DND-41 (cell line): ENCODE results near the gene MAD2L2.
A peak's percentile ranks its signal among the peaks of the same experiment; 100 is the strongest.
"Not testable (repeated sequence)": the region's sequence is repeated elsewhere in the genome, so short reads cannot be mapped to it uniquely, and the experiment has no call there.

ENCODE experiments used
- ATAC-seq: fragments of 200-7000 bp; cut with Tn5 transposase; 3 replicates; pipeline ENCODE4 v1.9.1; 2021; ENCODE audit warnings: low read depth; ENCODE audit not compliant: insufficient read depth
- DNase-seq: peaks from one replicate; pipeline ENCODE4 v3.0.0-alpha.2; 2020
- H2AFZ ChIP-seq: 2 replicates; pipeline ENCODE4 v1.6.0; 2012; ENCODE audit warnings: low read depth, low read length
- H3K27ac ChIP-seq: 2 replicates; pipeline ENCODE4 v1.5.1; 2012; ENCODE audit warnings: low read length, inconsistent platforms
- H3K27me3 ChIP-seq: fragments of 200-600 bp; sonication (generic); 2 replicates; pipeline ENCODE4 v1.6.0; 2012; ENCODE audit warnings: low read length, mild to moderate bottlenecking, inconsistent platforms; ENCODE audit not compliant: insufficient read depth, poor library complexity
- H3K36me3 ChIP-seq: 2 replicates; pipeline ENCODE4 v1.5.1; 2012; ENCODE audit warnings: low read length, inconsistent platforms; ENCODE audit not compliant: insufficient read depth
- H3K4me1 ChIP-seq: 2 replicates; pipeline ENCODE4 v1.5.1; 2012; ENCODE audit warnings: mild to moderate bottlenecking, low read length; ENCODE audit not compliant: insufficient read depth
- H3K4me2 ChIP-seq: 2 replicates; pipeline ENCODE4 v1.6.0; 2012; ENCODE audit warnings: mild to moderate bottlenecking, moderate library complexity, low read length, inconsistent platforms; ENCODE audit not compliant: insufficient read depth
- H3K4me3 ChIP-seq, 2 experiments: fragments of 200-600 bp in 1 of 2; shearing (Covaris generic) in 1 of 2; 2 replicates each; pipeline ENCODE4 v1.5.1; 2012 to 2016; ENCODE audit warnings: inconsistent platforms in 2 of 2, low read length in 2 of 2, mild to moderate bottlenecking in 2 of 2, low read depth in 1 of 2, moderate library complexity in 1 of 2
- H3K79me2 ChIP-seq: 2 replicates; pipeline ENCODE4 v1.6.0; 2012; ENCODE audit warnings: low read length, inconsistent platforms; ENCODE audit not compliant: insufficient read depth
- H3K9ac ChIP-seq: 2 replicates; pipeline ENCODE4 v1.6.0; 2012; ENCODE audit warnings: low read depth, mild to moderate bottlenecking, inconsistent platforms, low read length, moderate library complexity
- H3K9me3 ChIP-seq: 2 replicates; pipeline ENCODE4 v1.5.1; 2012; ENCODE audit warnings: low read length, moderate library complexity, mild to moderate bottlenecking, inconsistent platforms; ENCODE audit not compliant: insufficient read depth, severe bottlenecking
- H4K20me1 ChIP-seq: 2 replicates; pipeline ENCODE4 v1.6.0; 2012; ENCODE audit warnings: low read length; ENCODE audit not compliant: insufficient read depth
- EZH2 ChIP-seq: IDR thresholded peaks from 3 replicates; pipeline ENCODE4 v1.6.1; 2012; ENCODE audit warnings: borderline replicate concordance, low read depth, mild to moderate bottlenecking, moderate library complexity, low read length, inconsistent platforms; ENCODE audit not compliant: severe bottlenecking
- TF ChIP-seq, protein P1 (sequence below): IDR thresholded peaks from 2 replicates; pipeline ENCODE4 v1.5.1; 2012; ENCODE audit warnings: borderline replicate concordance, low read length, moderate library complexity, mild to moderate bottlenecking; ENCODE audit not compliant: poor library complexity, severe bottlenecking; ENCODE audit errors: extremely low read depth

MAD2L2 gene

DNA sequence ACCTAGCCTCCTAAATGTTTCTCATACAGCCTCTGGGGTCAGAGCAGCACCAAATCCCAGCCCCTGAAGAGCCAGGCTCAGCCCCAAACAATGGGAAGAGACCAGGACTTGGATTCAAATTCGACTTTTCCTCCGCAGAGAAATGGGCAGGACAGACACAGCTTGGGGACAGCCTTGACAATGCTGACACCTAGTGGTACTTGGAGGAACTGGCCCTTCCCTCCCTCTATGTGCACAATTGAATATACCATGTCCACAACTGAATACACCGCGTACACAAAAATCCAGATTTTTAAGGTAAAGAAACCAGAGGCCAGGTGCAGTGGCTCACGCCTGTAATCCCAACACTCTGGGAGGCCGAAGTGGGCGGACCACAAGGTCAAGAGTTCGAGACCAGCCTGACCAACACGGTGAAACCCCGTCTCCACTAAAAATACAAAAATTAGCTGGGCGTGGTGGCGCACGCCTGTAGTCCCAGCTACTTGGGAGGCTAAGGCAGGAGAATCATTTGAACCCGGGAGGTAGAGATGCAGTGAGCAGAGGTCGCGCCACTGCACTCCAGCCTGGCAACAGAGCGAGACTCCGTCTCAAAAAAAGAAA, 38.4 kb downstream of the MAD2L2 start:
- H3K27ac ChIP-seq, H3K27me3 ChIP-seq, H3K9ac ChIP-seq, H4K20me1 ChIP-seq, H3K79me2 ChIP-seq, H3K4me1 ChIP-seq, H3K36me3 ChIP-seq, H3K4me3 ChIP-seq, H3K9me3 ChIP-seq, H3K4me2 ChIP-seq, H2AFZ ChIP-seq: not testable (repeated sequence)
- DNase-seq (peak; percentile 73), ATAC-seq (peak; percentile 88)
- TF ChIP-seq, protein P1, sequence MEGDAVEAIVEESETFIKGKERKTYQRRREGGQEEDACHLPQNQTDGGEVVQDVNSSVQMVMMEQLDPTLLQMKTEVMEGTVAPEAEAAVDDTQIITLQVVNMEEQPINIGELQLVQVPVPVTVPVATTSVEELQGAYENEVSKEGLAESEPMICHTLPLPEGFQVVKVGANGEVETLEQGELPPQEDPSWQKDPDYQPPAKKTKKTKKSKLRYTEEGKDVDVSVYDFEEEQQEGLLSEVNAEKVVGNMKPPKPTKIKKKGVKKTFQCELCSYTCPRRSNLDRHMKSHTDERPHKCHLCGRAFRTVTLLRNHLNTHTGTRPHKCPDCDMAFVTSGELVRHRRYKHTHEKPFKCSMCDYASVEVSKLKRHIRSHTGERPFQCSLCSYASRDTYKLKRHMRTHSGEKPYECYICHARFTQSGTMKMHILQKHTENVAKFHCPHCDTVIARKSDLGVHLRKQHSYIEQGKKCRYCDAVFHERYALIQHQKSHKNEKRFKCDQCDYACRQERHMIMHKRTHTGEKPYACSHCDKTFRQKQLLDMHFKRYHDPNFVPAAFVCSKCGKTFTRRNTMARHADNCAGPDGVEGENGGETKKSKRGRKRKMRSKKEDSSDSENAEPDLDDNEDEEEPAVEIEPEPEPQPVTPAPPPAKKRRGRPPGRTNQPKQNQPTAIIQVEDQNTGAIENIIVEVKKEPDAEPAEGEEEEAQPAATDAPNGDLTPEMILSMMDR = peak; percentile 96

DNA sequence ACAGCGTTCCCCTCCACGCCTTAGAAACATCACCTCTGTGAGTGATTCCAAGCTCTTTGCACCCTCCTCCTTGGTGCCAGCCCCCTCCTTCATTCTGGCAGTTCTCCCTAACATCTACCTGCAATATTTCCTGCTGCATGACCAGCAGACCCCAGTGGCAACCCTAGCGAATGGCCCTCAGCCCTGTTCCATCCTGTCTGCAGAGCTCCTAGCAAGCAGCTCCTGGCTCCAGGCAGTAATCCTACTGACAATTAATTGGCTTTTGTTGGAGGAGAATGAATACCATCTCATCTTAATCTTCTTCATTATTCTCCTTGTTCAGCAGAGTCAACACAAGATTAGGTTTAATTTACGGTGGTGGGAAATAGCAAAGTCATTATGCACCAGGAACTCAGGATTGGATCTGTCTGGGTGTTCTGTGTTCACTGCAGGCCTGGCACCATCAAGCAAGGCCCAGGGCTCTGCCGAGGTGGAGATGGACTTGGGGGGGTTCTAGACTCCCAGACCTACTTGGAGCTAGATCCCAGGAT, 39.1 kb downstream of the MAD2L2 start:
- DNase-seq (no peak), ATAC-seq (no peak)
- no peak for TF ChIP-seq EZH2
- TF ChIP-seq, protein P1 = no peak
- Histone ChIP-seq H3K36me3 (no peaks in the 10 kb centered on the region), H3K27ac (no peak overlapping the region), H3K4me3 (no peak overlapping the region), H4K20me1 (peaks cover 12% of the 10 kb centered on the region; the same call in 1 of the 2 replicates), H3K79me2 (no peaks in the 10 kb centered on the region), H3K9ac (no peak overlapping the region), H3K4me2 (no peak overlapping the region), H3K4me1 (no peaks in the 10 kb centered on the region), H2AFZ (no peak overlapping the region), H3K9me3 (no peaks in the 10 kb centered on the region), H3K27me3 (no peaks in the 10 kb centered on the region)

DNA sequence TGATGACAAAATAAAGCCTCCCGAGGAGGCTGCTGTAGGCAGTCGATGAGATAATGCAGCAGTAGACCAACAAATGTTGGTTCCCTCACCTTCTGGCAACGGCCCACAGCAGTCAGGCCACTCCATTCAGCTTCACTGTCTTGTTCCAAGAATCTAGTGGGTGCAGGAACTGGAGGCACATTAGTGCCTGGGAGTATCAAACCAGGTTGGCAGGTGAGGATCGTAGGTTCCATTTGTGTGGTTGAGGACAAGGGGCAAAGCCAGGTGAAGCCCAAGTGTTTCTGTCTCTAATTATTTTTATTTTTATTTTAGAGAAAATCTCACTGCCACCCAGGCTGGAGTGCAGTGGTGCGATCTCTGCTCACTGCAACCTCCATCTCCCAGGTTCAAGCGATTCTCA, 40.0 kb downstream of the MAD2L2 start:
- Histone ChIP-seq H4K20me1 (peaks cover 19% of the 10 kb centered on the region), H3K36me3 (no peaks in the 10 kb centered on the region), H3K9me3 (no peaks in the 10 kb centered on the region), H3K4me2 (no peak overlapping the region), H3K9ac (no peak overlapping the region), H2AFZ (no peak overlapping the region), H3K27me3 (no peaks in the 10 kb centered on the region), H3K4me3 (no peak overlapping the region), H3K4me1 (no peaks in the 10 kb centered on the region), H3K79me2 (no peaks in the 10 kb centered on the region), H3K27ac (no peak overlapping the region)
- TF ChIP-seq EZH2 = no peak
- TF ChIP-seq, protein P1 = no peak
- ATAC-seq (no peak), DNase-seq (no peak)
